GM21723 (cell line): ENCODE measurements around the gene CCBE1.

Source experiments
- ATAC-seq: cut with Tn5 transposase; IDR thresholded peaks from one replicate; pipeline ENCODE4 v1.9.1; 2021; ENCODE audit warnings: mild to moderate bottlenecking, moderate library complexity; ENCODE audit not compliant: unreplicated experiment

The CCBE1 gene

GRCh38 chr18:59512025-59512755, 185.0 kb downstream of the CCBE1 start:
- ATAC-seq: no peak

GRCh38 chr18:59509481-59510442, 187.5 kb downstream of the CCBE1 start:
- ATAC-seq: no peak

GRCh38 chr18:59505356-59505755, 191.9 kb downstream of the CCBE1 start:
- ATAC-seq: no peak

GRCh38 chr18:59502274-59503175, 194.7 kb downstream of the CCBE1 start:
- no peak for ATAC-seq

- ATAC-seq: no peak
Measured at GRCh38 chr18:59501920-59502273, 195.3 kb downstream of the CCBE1 start.

GRCh38 chr18:59500765-59501164, 196.5 kb downstream of the CCBE1 start:
- no peak for ATAC-seq

- ATAC-seq: no peak
Measured at GRCh38 chr18:59498506-59499086, 198.6 kb downstream of the CCBE1 start.

GRCh38 chr18:59492756-59493421, 204.3 kb downstream of the CCBE1 start:
- ATAC-seq: no peak

- no peak for ATAC-seq
Measured at GRCh38 chr18:59488899-59489298, 208.3 kb downstream of the CCBE1 start.

- no peak for ATAC-seq
Measured at GRCh38 chr18:59485382-59485781, 211.8 kb downstream of the CCBE1 start.

- no peak for ATAC-seq
Measured at GRCh38 chr18:59484561-59485328, 212.5 kb downstream of the CCBE1 start.

GRCh38 chr18:59484131-59484530, 213.1 kb downstream of the CCBE1 start:
- no peak for ATAC-seq

GRCh38 chr18:59481436-59481835, 215.8 kb downstream of the CCBE1 start:
- ATAC-seq: no peak

GRCh38 chr18:59479776-59480175, 217.4 kb downstream of the CCBE1 start:
- no peak for ATAC-seq

- no peak for ATAC-seq
Measured at GRCh38 chr18:59478591-59478990, 218.6 kb downstream of the CCBE1 start.

- no peak for ATAC-seq
Measured at GRCh38 chr18:59477849-59478248, 219.4 kb downstream of the CCBE1 start.

- no peak for ATAC-seq
Measured at GRCh38 chr18:59470561-59471121, 226.6 kb downstream of the CCBE1 start.

GRCh38 chr18:59469463-59470180, 227.6 kb downstream of the CCBE1 start:
- no peak for ATAC-seq
